Upper lobe of left lung (tissue), 4 donors: ENCODE measurements around the gene CANT1.

Experiments used
- EP300 ChIP-seq, 4 donors: sonication (generic); formaldehyde crosslinking; IDR thresholded peaks; one replicate each; pipeline ENCODE4 v1.5.1; 2017; ENCODE audit warnings: antibody characterized with exemption in 4 of 4, control low read depth in 2 of 4
- POLR2A ChIP-seq, 4 donors: fragments of 450-650 bp; IDR thresholded peaks; one replicate each; pipeline ENCODE4 v1.5.1; 2016 to 2017; ENCODE audit warnings: antibody characterized with exemption in 4 of 4, mild to moderate bottlenecking in 2 of 4
- POLR2AphosphoS5 ChIP-seq, 2 donors: sonication (generic); formaldehyde crosslinking; IDR thresholded peaks; one replicate each; pipeline ENCODE4 v1.5.1; 2017; ENCODE audit warnings: antibody characterized with exemption in 2 of 2
- TF ChIP-seq, protein P1 (sequence below), 6 experiments: fragments of 450-650 bp in 4 of 6; fragments of 200-600 bp in 2 of 6; sonication (generic) in 2 of 6; IDR thresholded peaks; one replicate each; pipeline ENCODE4 v1.5.1; 2016 to 2019; ENCODE audit warnings: antibody characterized with exemption in 6 of 6

DNA sequence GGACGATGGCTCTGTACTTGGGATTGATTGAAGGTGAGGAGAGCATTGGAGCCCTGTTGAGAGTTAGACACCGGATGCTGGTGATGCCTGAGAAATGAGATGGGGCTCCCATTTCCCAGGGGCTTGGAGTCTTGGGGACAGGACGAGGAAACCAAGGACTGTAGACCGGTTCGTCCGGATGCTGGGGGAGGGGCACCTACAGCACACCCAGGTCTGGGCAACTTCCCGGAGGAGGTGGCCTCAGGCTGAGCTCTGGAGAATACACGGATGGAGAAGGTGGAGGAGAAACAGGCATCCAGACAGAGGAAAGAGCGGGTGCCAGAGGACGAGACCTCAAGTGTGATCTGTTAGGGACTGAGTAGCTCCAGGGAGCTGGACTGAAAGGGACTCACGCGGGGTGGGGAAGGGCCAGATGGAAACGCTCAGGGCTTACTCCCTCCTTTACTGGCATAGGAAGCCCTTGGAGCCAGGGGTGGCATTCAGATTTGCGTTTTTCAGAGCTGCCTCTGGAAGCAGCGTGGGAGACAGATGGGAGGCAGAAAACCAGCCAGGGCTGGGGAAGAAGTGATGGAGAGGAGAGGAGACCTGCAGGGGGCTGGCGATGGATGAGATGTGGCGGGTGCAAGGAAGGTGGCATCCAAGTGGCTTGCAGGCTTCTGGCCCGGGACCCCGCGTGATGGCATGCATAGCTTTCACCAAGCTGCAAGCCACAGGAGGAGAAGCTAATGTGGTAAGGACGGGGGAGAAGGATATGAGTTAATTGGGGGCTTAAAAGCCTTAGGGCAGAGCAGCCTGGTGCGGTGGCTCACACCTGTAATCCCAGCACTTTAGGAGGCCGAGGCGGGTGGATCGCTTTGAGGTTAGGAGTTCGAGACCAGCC lies 22.7 kb upstream of the CANT1 start:
- TF ChIP-seq, protein P1, sequence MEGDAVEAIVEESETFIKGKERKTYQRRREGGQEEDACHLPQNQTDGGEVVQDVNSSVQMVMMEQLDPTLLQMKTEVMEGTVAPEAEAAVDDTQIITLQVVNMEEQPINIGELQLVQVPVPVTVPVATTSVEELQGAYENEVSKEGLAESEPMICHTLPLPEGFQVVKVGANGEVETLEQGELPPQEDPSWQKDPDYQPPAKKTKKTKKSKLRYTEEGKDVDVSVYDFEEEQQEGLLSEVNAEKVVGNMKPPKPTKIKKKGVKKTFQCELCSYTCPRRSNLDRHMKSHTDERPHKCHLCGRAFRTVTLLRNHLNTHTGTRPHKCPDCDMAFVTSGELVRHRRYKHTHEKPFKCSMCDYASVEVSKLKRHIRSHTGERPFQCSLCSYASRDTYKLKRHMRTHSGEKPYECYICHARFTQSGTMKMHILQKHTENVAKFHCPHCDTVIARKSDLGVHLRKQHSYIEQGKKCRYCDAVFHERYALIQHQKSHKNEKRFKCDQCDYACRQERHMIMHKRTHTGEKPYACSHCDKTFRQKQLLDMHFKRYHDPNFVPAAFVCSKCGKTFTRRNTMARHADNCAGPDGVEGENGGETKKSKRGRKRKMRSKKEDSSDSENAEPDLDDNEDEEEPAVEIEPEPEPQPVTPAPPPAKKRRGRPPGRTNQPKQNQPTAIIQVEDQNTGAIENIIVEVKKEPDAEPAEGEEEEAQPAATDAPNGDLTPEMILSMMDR (IDR thresholded peaks at IDR 0.05): no peak
- TF ChIP-seq POLR2AphosphoS5 (IDR thresholded peaks at IDR 0.05) (no peak), EP300 (IDR thresholded peaks at IDR 0.05) (no peak), POLR2A (IDR thresholded peaks at IDR 0.05) (no peak)
